ENCODE measurements around the gene PPT2. TPM values are rescaled to one million over a fixed set of nuclear protein-coding genes. Genes with fewer than 3 reads are reported as not detected.

PPT2 gene
- total and polyA plus RNA-seq, 2 of the 13 experiments (the other 11 are each of a cell fraction or from before 2014, with no cell fraction given), result 39.2 to 61.8 TPM

- TF ChIP-seq MIER3 (CRISPR knock-in tag; IDR thresholded peaks at IDR 0.05; ENCODE audit: borderline replicate concordance), result peak; percentile 54; the same call in 1 of the 2 replicates
- TF ChIP-seq NFATC3 (CRISPR knock-in tag; IDR thresholded peaks at IDR 0.05), result peak; percentile 74
- TF ChIP-seq NFIC (IDR thresholded peaks at IDR 0.05; ENCODE audit: low read length), result peak; percentile 23; the same call in 1 of the 2 replicates
- TF ChIP-seq PRDM10 (CRISPR knock-in tag; IDR thresholded peaks at IDR 0.05; ENCODE audit: low read depth), result peak; percentile 99
- peak; percentile 87 for TF ChIP-seq PHF8 (CRISPR knock-in tag; IDR thresholded peaks at IDR 0.05)
- no peak for TF ChIP-seq SOX5 (CRISPR knock-in tag; IDR thresholded peaks at IDR 0.05; ENCODE audit: borderline replicate concordance)
- no peak for TF ChIP-seq REPIN1 (CRISPR knock-in tag; IDR thresholded peaks at IDR 0.05; ENCODE audit: borderline replicate concordance, low read depth)
- TF ChIP-seq HOXA7 (CRISPR knock-in tag; IDR thresholded peaks at IDR 0.05), result no peak
- TF ChIP-seq ZBTB43 (CRISPR knock-in tag; conservative IDR thresholded peaks at IDR 0.05), result no peak
- 0 out of 2 replicates have a peak, but pooled peaks have one; percentile 23 for TF ChIP-seq SMAD9 (CRISPR knock-in tag; IDR thresholded peaks at IDR 0.05)
- no peak for TF ChIP-seq HDAC6 (IDR thresholded peaks at IDR 0.05; ENCODE audit: low read depth, low read length)
- peak; percentile 76 for TF ChIP-seq ZNF572 (CRISPR knock-in tag; IDR thresholded peaks at IDR 0.05)
- TF ChIP-seq AHR (CRISPR knock-in tag; IDR thresholded peaks at IDR 0.05), result peak; percentile 27
- peak; percentile 86; the same call in 1 of the 2 replicates for TF ChIP-seq ZNF816 (CRISPR knock-in tag; IDR thresholded peaks at IDR 0.05; ENCODE audit: borderline replicate concordance)
- TF ChIP-seq IRX3 (CRISPR knock-in tag; IDR thresholded peaks at IDR 0.05; ENCODE audit: borderline replicate concordance, low read depth), result no peak; the same call in 1 of the 2 replicates
- TF ChIP-seq JUN (CRISPR knock-in tag; IDR thresholded peaks at IDR 0.05), result peak; percentile 72; the same call in 1 of the 2 replicates
- TF ChIP-seq REXO4 (CRISPR knock-in tag; IDR thresholded peaks at IDR 0.05; ENCODE audit: borderline replicate concordance), result peak; percentile 70; the same call in 1 of the 2 replicates
- no peak for TF ChIP-seq CAMTA2 (CRISPR knock-in tag; IDR thresholded peaks at IDR 0.05; ENCODE audit: borderline replicate concordance)
- peak; percentile 45; the same call in 1 of the 2 replicates for TF ChIP-seq PPARG (CRISPR knock-in tag; conservative IDR thresholded peaks at IDR 0.05)
- TF ChIP-seq, protein P1, sequence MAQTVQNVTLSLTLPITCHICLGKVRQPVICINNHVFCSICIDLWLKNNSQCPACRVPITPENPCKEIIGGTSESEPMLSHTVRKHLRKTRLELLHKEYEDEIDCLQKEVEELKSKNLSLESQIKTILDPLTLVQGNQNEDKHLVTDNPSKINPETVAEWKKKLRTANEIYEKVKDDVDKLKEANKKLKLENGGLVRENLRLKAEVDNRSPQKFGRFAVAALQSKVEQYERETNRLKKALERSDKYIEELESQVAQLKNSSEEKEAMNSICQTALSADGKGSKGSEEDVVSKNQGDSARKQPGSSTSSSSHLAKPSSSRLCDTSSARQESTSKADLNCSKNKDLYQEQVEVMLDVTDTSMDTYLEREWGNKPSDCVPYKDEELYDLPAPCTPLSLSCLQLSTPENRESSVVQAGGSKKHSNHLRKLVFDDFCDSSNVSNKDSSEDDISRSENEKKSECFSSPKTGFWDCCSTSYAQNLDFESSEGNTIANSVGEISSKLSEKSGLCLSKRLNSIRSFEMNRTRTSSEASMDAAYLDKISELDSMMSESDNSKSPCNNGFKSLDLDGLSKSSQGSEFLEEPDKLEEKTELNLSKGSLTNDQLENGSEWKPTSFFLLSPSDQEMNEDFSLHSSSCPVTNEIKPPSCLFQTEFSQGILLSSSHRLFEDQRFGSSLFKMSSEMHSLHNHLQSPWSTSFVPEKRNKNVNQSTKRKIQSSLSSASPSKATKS (CRISPR knock-in tag; IDR thresholded peaks at IDR 0.05), result no peak
- TF ChIP-seq KAT8 (CRISPR knock-in tag; IDR thresholded peaks at IDR 0.05), result peak; percentile 94
- peak; percentile 67; the same call in 1 of the 2 replicates for TF ChIP-seq ZNF20 (CRISPR knock-in tag; IDR thresholded peaks at IDR 0.05)
- TF ChIP-seq CC2D1A (CRISPR knock-in tag; IDR thresholded peaks at IDR 0.05), result no peak; the same call in 1 of the 2 replicates
These were observed at the start of gene PPT2 (continued) for GRCh38 chr6:32153564-32154513.
